ENCODE data around the gene ADAMTS10. TPM values are rescaled to one million over a fixed set of nuclear protein-coding genes. Genes with fewer than 3 reads are reported as not detected.
"Not testable (repeated sequence)": the region's sequence is repeated elsewhere in the genome, so short reads cannot be mapped to it uniquely, and the experiment has no call there.

Gene ADAMTS10
- total RNA-seq, 1 donor from 2014 or later: 31.4 TPM

GRCh38 chr19:8566855-8567254 is 43.7 kb downstream of the ADAMTS10 start:
- no peak overlapping the region for H3K27ac Mint-ChIP-seq (ENCODE audit: unreplicated experiment)
- no peaks in the 10 kb centered on the region for H3K36me3 Mint-ChIP-seq (ENCODE audit: low read depth)
- no peak for TF ChIP-seq CTCF (conservative IDR thresholded peaks at IDR 0.05)

GRCh38 chr19:8564866-8565265 is 45.6 kb downstream of the ADAMTS10 start:
- not testable (repeated sequence) for DNase-seq (ENCODE audit: low read depth, low spot score); H3K27me3 Mint-ChIP-seq (ENCODE audit: low read depth); H3K4me1 Mint-ChIP-seq; H3K9me3 Mint-ChIP-seq; H3K36me3 Mint-ChIP-seq (ENCODE audit: low read depth); H3K4me3 Mint-ChIP-seq; H3K27ac Mint-ChIP-seq (ENCODE audit: unreplicated experiment)

More at GRCh38 chr19:8566855-8567254, 43.7 kb downstream of the ADAMTS10 start:
- H3K4me1 Mint-ChIP-seq: no peaks in the 10 kb centered on the region
- H3K4me3 Mint-ChIP-seq: no peak overlapping the region
- no peak for DNase-seq (ENCODE audit: low read depth, low spot score)
- no peaks in the 10 kb centered on the region for H3K9me3 Mint-ChIP-seq
- H3K27me3 Mint-ChIP-seq (ENCODE audit: low read depth): no peaks in the 10 kb centered on the region

- no peak overlapping the region for H3K27ac Mint-ChIP-seq (ENCODE audit: unreplicated experiment)
- no peak overlapping the region for H3K4me3 Mint-ChIP-seq
- peaks cover 10% of the 10 kb centered on the region for H3K4me1 Mint-ChIP-seq
- no peaks in the 10 kb centered on the region for H3K9me3 Mint-ChIP-seq
- no peak for DNase-seq (ENCODE audit: low read depth, low spot score)
- H3K27me3 Mint-ChIP-seq (ENCODE audit: low read depth): no peaks in the 10 kb centered on the region
- TF ChIP-seq CTCF (conservative IDR thresholded peaks at IDR 0.05): no peak
- no peaks in the 10 kb centered on the region for H3K36me3 Mint-ChIP-seq (ENCODE audit: low read depth)
These were observed 49.3 kb downstream of the ADAMTS10 start for GRCh38 chr19:8561075-8561764.

GRCh38 chr19:8558325-8558724 is 52.2 kb downstream of the ADAMTS10 start:
- H3K36me3 Mint-ChIP-seq (ENCODE audit: low read depth): no peaks in the 10 kb centered on the region
- peaks cover 10% of the 10 kb centered on the region for H3K4me1 Mint-ChIP-seq
- no peaks in the 10 kb centered on the region for H3K27me3 Mint-ChIP-seq (ENCODE audit: low read depth)
- H3K27ac Mint-ChIP-seq (ENCODE audit: unreplicated experiment): peak overlapping the region; percentile 13
- no peak for DNase-seq (ENCODE audit: low read depth, low spot score)
- TF ChIP-seq CTCF (conservative IDR thresholded peaks at IDR 0.05): no peak
- no peak overlapping the region for H3K4me3 Mint-ChIP-seq
- no peaks in the 10 kb centered on the region for H3K9me3 Mint-ChIP-seq

GRCh38 chr19:8557642-8558238 is 52.8 kb downstream of the ADAMTS10 start:
- peaks cover 15% of the 10 kb centered on the region for H3K4me1 Mint-ChIP-seq
- H3K27me3 Mint-ChIP-seq (ENCODE audit: low read depth): no peaks in the 10 kb centered on the region
- no peak for DNase-seq (ENCODE audit: low read depth, low spot score)
- peak overlapping the region; percentile 16 for H3K27ac Mint-ChIP-seq (ENCODE audit: unreplicated experiment)
- H3K4me3 Mint-ChIP-seq: no peak overlapping the region
- H3K9me3 Mint-ChIP-seq: peaks cover under 1% of the 10 kb centered on the region
- TF ChIP-seq CTCF (conservative IDR thresholded peaks at IDR 0.05): no peak
- H3K36me3 Mint-ChIP-seq (ENCODE audit: low read depth): no peaks in the 10 kb centered on the region

- not testable (repeated sequence) for H3K27ac Mint-ChIP-seq (ENCODE audit: unreplicated experiment); H3K36me3 Mint-ChIP-seq (ENCODE audit: low read depth); H3K27me3 Mint-ChIP-seq (ENCODE audit: low read depth); H3K4me3 Mint-ChIP-seq; DNase-seq (ENCODE audit: low read depth, low spot score); H3K9me3 Mint-ChIP-seq
- H3K4me1 Mint-ChIP-seq: peaks cover 18% of the 10 kb centered on the region
These were observed 56.8 kb downstream of the ADAMTS10 start for GRCh38 chr19:8553729-8554128.

All from neural crest cell (in vitro differentiated cells).